Neural cell (in vitro differentiated cells): ENCODE data around the gene CTCF. TPM values are rescaled to one million over a fixed set of nuclear protein-coding genes. Genes with fewer than 3 reads are reported as not detected.

Source experiments
- H2AFZ ChIP-seq: fragments of 200-600, 300-800 bp; sonication (generic), shearing (Covaris generic); 2 replicates; pipeline ENCODE4 v1.6.0; 2014; ENCODE audit warnings: low read depth, mild to moderate bottlenecking, antibody characterized with exemption, low read length, moderate library complexity
- H3F3A ChIP-seq: fragments of 200-600 bp; shearing (Covaris generic); 2 replicates; pipeline ENCODE4 v1.6.1; 2016; ENCODE audit warnings: mild to moderate bottlenecking, moderate library complexity, mixed read lengths, antibody characterized with exemption, low read length; ENCODE audit not compliant: insufficient read depth, poor library complexity, severe bottlenecking
- H3K27ac ChIP-seq: fragments of 200-600, 300-800 bp; sonication (generic), shearing (Covaris generic); 2 replicates; pipeline ENCODE4 v1.5.1; 2014; ENCODE audit warnings: mild to moderate bottlenecking, low read length, moderate library complexity
- H3K27me3 ChIP-seq: fragments of 300-800, 200-600 bp; sonication (generic), shearing (Covaris generic); 2 replicates; pipeline ENCODE4 v1.6.0; 2014; ENCODE audit warnings: mild to moderate bottlenecking, low read depth, low read length, moderate library complexity; ENCODE audit not compliant: insufficient read depth
- H3K36me3 ChIP-seq: fragments of 300-800, 200-600 bp; sonication (generic), shearing (Covaris generic); 2 replicates; pipeline ENCODE4 v1.5.1; 2014; ENCODE audit warnings: mild to moderate bottlenecking, antibody characterized with exemption, low read length, moderate library complexity; ENCODE audit not compliant: insufficient read depth
- H3K4me2 ChIP-seq: fragments of 300-800, 200-600 bp; sonication (generic), shearing (Covaris generic); 2 replicates; pipeline ENCODE4 v1.6.0; 2014; ENCODE audit warnings: mild to moderate bottlenecking, low read length
- H3K4me3 ChIP-seq: fragments of 300-800, 200-600 bp; sonication (generic), shearing (Covaris generic); 2 replicates; pipeline ENCODE4 v1.5.1; 2014; ENCODE audit warnings: mild to moderate bottlenecking, low read length, moderate library complexity
- H3K79me2 ChIP-seq: fragments of 200-600 bp; shearing (Covaris generic); replicated peaks from 2 replicates; pipeline ENCODE4 v1.6.0; 2014; ENCODE audit warnings: mild to moderate bottlenecking, low read length, moderate library complexity; ENCODE audit not compliant: insufficient read depth
- H3K9ac ChIP-seq: fragments of 300-800, 200-600 bp; sonication (generic), shearing (Covaris generic); 2 replicates; pipeline ENCODE4 v1.6.1; 2016; ENCODE audit warnings: mild to moderate bottlenecking, low read length, mixed read lengths
- H3K9me2 ChIP-seq: fragments of 200-600 bp; shearing (Covaris generic); 2 replicates; pipeline ENCODE4 v1.6.1; 2016; ENCODE audit warnings: mild to moderate bottlenecking, low read length, mixed read lengths; ENCODE audit not compliant: insufficient read depth
- H3K9me3 ChIP-seq: fragments of 200-600, 300-800 bp; sonication (generic), shearing (Covaris generic); 2 replicates; pipeline ENCODE4 v1.6.1; 2016; ENCODE audit warnings: mild to moderate bottlenecking, mixed run types, low read length, moderate library complexity, mixed read lengths
- H4K20me1 ChIP-seq: fragments of 200-600 bp; shearing (Covaris generic); 2 replicates; pipeline ENCODE4 v1.6.1; 2016; ENCODE audit warnings: mild to moderate bottlenecking, mixed run types; ENCODE audit not compliant: insufficient read depth
- EP300 ChIP-seq: fragments of 450-650 bp; conservative IDR thresholded peaks from 2 replicates; pipeline ENCODE4 v1.6.1; 2014; ENCODE audit warnings: antibody characterized with exemption, mild to moderate bottlenecking, moderate library complexity; ENCODE audit not compliant: poor library complexity, severe bottlenecking
- EZH2 ChIP-seq: fragments of 200-600, 300-800 bp; shearing (Covaris generic), sonication (generic); IDR thresholded peaks from 2 replicates; pipeline ENCODE4 v1.6.1; 2014; ENCODE audit warnings: antibody characterized with exemption, low read length, borderline replicate concordance, mild to moderate bottlenecking; ENCODE audit not compliant: insufficient read depth, poor library complexity, severe bottlenecking
- MXI1 ChIP-seq: fragments of 450-650 bp; conservative IDR thresholded peaks from 2 replicates; pipeline ENCODE4 v1.6.1; 2014; ENCODE audit warnings: antibody characterized with exemption, mild to moderate bottlenecking; ENCODE audit not compliant: poor library complexity, severe bottlenecking
- POLR2AphosphoS5 ChIP-seq: IDR thresholded peaks from 2 replicates; pipeline ENCODE4 v1.6.1; 2012
- RAD21 ChIP-seq: fragments of 450-650 bp; conservative IDR thresholded peaks from 2 replicates; pipeline ENCODE4 v1.6.1; 2014; ENCODE audit warnings: antibody characterized with exemption, mild to moderate bottlenecking, moderate library complexity
- SMC3 ChIP-seq: fragments of 450-650 bp; conservative IDR thresholded peaks from 2 replicates; pipeline ENCODE4 v1.6.1; 2014; ENCODE audit warnings: antibody characterized with exemption, mild to moderate bottlenecking, moderate library complexity; ENCODE audit not compliant: poor library complexity
- TAF1 ChIP-seq: IDR thresholded peaks from 2 replicates; pipeline ENCODE4 v1.6.1; 2012; ENCODE audit warnings: low read depth
- polyA plus RNA-seq: library from polyadenylated mRNA; depleted of rRNA; stranded (reverse); fragments of >200 nt; gene quantifications from 2 replicates; pipeline ENCODE4 v1.2.3, GENCODE V29; 2014
- TF ChIP-seq, protein P1 (sequence below): IDR thresholded peaks from 2 replicates; pipeline ENCODE4 v1.6.1; 2012; ENCODE audit warnings: borderline replicate concordance
- TF ChIP-seq, protein P2 (sequence below): fragments of 450-650 bp; IDR thresholded peaks from 2 replicates; pipeline ENCODE4 v1.5.1; 2014; ENCODE audit warnings: antibody characterized with exemption, mild to moderate bottlenecking, moderate library complexity; ENCODE audit not compliant: poor library complexity, severe bottlenecking

The CTCF gene
- polyA plus RNA-seq, 1 donor from 2014 or later, result 42.8 TPM

DNA sequence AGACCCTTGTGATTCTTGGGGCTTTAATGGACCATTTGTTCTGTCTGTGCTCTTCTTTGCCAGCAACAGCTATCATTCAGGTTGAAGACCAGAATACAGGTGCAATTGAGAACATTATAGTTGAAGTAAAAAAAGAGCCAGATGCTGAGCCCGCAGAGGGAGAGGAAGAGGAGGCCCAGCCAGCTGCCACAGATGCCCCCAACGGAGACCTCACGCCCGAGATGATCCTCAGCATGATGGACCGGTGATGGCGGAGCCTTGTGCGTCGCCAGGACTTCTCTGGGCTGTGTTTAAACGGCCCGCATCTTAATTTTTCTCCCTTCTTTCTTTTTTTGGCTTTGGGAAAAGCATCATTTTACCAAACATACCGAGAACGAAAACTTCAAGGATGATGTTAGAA lies 75.3 kb downstream of the CTCF start:
- Histone ChIP-seq H3K36me3 (no peaks in the 10 kb centered on the region), H3K9ac (no peak overlapping the region), H3K4me3 (no peak overlapping the region), H3K27me3 (no peaks in the 10 kb centered on the region), H3K9me3 (no peaks in the 10 kb centered on the region), H3K27ac (no peak overlapping the region), H3K79me2 (no peaks in the 10 kb centered on the region), H3K4me2 (no peak overlapping the region), H3K9me2 (no peaks in the 10 kb centered on the region), H4K20me1 (no peaks in the 10 kb centered on the region), H3F3A (no peaks in the 10 kb centered on the region), H2AFZ (no peak overlapping the region)
- TF ChIP-seq SMC3 (no peak), EZH2 (no peak), TAF1 (no peak), MXI1 (no peak), RAD21 (no peak), EP300 (no peak), POLR2AphosphoS5 (no peak)
- TF ChIP-seq, protein P1, sequence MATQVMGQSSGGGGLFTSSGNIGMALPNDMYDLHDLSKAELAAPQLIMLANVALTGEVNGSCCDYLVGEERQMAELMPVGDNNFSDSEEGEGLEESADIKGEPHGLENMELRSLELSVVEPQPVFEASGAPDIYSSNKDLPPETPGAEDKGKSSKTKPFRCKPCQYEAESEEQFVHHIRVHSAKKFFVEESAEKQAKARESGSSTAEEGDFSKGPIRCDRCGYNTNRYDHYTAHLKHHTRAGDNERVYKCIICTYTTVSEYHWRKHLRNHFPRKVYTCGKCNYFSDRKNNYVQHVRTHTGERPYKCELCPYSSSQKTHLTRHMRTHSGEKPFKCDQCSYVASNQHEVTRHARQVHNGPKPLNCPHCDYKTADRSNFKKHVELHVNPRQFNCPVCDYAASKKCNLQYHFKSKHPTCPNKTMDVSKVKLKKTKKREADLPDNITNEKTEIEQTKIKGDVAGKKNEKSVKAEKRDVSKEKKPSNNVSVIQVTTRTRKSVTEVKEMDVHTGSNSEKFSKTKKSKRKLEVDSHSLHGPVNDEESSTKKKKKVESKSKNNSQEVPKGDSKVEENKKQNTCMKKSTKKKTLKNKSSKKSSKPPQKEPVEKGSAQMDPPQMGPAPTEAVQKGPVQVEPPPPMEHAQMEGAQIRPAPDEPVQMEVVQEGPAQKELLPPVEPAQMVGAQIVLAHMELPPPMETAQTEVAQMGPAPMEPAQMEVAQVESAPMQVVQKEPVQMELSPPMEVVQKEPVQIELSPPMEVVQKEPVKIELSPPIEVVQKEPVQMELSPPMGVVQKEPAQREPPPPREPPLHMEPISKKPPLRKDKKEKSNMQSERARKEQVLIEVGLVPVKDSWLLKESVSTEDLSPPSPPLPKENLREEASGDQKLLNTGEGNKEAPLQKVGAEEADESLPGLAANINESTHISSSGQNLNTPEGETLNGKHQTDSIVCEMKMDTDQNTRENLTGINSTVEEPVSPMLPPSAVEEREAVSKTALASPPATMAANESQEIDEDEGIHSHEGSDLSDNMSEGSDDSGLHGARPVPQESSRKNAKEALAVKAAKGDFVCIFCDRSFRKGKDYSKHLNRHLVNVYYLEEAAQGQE, result no peak
- TF ChIP-seq, protein P2, sequence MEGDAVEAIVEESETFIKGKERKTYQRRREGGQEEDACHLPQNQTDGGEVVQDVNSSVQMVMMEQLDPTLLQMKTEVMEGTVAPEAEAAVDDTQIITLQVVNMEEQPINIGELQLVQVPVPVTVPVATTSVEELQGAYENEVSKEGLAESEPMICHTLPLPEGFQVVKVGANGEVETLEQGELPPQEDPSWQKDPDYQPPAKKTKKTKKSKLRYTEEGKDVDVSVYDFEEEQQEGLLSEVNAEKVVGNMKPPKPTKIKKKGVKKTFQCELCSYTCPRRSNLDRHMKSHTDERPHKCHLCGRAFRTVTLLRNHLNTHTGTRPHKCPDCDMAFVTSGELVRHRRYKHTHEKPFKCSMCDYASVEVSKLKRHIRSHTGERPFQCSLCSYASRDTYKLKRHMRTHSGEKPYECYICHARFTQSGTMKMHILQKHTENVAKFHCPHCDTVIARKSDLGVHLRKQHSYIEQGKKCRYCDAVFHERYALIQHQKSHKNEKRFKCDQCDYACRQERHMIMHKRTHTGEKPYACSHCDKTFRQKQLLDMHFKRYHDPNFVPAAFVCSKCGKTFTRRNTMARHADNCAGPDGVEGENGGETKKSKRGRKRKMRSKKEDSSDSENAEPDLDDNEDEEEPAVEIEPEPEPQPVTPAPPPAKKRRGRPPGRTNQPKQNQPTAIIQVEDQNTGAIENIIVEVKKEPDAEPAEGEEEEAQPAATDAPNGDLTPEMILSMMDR, result no peak

DNA sequence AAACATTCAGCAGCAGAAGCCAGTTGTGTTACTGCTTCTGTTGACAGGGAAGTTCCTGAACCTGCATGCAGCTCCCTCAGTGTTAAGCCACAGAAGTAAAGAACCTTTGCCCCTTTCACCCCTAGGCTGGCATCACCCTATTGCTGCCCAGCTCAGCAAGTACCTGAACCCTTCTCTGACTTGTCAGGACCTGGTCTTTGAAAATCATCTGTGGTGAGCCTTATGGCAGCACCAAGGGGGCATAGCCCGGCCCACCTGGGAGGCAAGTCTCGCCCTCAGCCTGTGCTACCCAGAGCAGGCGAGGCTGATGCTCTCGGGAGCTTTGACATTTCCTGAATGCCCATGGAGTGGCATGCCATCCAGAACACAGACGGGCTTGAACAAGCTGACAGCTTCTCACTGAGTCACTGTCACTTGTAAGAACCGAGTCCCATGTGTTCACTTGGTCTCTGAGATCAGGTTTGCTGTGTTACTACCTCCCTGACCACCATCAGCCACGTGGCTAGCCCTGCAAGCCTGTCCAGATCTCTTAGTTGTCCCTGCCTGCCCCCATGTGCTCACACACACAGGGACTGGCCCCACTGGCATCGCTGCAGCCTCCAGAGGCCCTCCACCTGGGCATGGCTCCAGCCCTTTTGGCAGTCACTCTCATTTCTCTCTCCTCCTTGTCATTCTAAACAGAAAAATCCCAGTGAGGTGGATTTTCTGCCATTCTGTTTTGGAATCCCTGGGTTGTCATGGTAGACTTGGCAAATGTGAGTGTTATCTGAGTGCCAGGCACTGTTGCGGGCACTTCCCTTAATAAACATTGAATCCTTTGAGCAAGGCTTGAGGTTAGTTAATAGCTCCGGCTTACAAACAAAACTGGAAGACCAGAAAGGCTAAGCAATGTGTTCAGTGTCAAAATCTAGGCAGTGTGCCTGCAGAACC lies 79.7 kb downstream of the CTCF start:
- Histone ChIP-seq H3K36me3 (no peaks in the 10 kb centered on the region), H4K20me1 (no peaks in the 10 kb centered on the region), H3K4me3 (no peak overlapping the region), H3F3A (no peaks in the 10 kb centered on the region), H3K4me2 (no peak overlapping the region), H3K27ac (no peak overlapping the region), H3K9me2 (no peaks in the 10 kb centered on the region), H3K9ac (no peak overlapping the region), H3K9me3 (no peaks in the 10 kb centered on the region), H2AFZ (no peak overlapping the region), H3K27me3 (peaks cover 28% of the 10 kb centered on the region), H3K79me2 (no peaks in the 10 kb centered on the region)
- no peak for TF ChIP-seq SMC3
- TF ChIP-seq, protein P1, result no peak
- TF ChIP-seq EZH2, result no peak
- TF ChIP-seq POLR2AphosphoS5, result no peak
- no peak for TF ChIP-seq EP300
- TF ChIP-seq TAF1, result no peak
